Endothelial cell of umbilical vein (primary cell): ENCODE measurements around the gene MAN2B1.

Experiments
- EZH2 ChIP-seq: IDR thresholded peaks from 2 replicates; pipeline ENCODE4 v1.6.1; 2012; ENCODE audit warnings: borderline replicate concordance, low read depth, mild to moderate bottlenecking, moderate library complexity, low read length, inconsistent platforms; ENCODE audit not compliant: severe bottlenecking
- GATA2 ChIP-seq: IDR thresholded peaks from 2 replicates; pipeline ENCODE4 v1.7.0; 2011; ENCODE audit warnings: low read depth, mild to moderate bottlenecking, moderate library complexity, mixed read lengths, low read length; ENCODE audit not compliant: insufficient read length, insufficient read depth
- JUN ChIP-seq: IDR thresholded peaks from 2 replicates; pipeline ENCODE4 v1.6.1; 2011; ENCODE audit warnings: borderline replicate concordance, low read depth; ENCODE audit not compliant: insufficient read length, insufficient read depth
- MYC ChIP-seq: IDR thresholded peaks from one replicate; pipeline ENCODE4 v1.6.1; 2011; ENCODE audit warnings: mild to moderate bottlenecking, low read depth, low read length
- POLR2A ChIP-seq: IDR thresholded peaks from 2 replicates; pipeline ENCODE4 v1.6.1; 2012; ENCODE audit warnings: low read depth, mild to moderate bottlenecking, control low read depth, low read length
- POLR2AphosphoS5 ChIP-seq: IDR thresholded peaks from 2 replicates; pipeline ENCODE4 v1.6.1; 2012; ENCODE audit warnings: low read depth, mild to moderate bottlenecking, control low read depth, low read length, moderate library complexity; ENCODE audit not compliant: insufficient read depth
- TF ChIP-seq, protein P1 (sequence below), 2 donors: IDR thresholded peaks; 1 replicate in 1 of 2; 2 replicates in 1 of 2; pipeline ENCODE4 v1.5.1; 2011; ENCODE audit warnings: low read length in 2 of 2, mild to moderate bottlenecking in 2 of 2, moderate library complexity in 2 of 2, control low read depth in 1 of 2, inconsistent platforms in 1 of 2, low read depth in 1 of 2; ENCODE audit not compliant: insufficient read depth in 1 of 2; ENCODE audit errors: extremely low read depth in 1 of 2
- TF ChIP-seq, protein P2 (sequence below): IDR thresholded peaks from 2 replicates; pipeline ENCODE4 v1.6.1; 2011; ENCODE audit not compliant: insufficient read depth, insufficient read length

DNA sequence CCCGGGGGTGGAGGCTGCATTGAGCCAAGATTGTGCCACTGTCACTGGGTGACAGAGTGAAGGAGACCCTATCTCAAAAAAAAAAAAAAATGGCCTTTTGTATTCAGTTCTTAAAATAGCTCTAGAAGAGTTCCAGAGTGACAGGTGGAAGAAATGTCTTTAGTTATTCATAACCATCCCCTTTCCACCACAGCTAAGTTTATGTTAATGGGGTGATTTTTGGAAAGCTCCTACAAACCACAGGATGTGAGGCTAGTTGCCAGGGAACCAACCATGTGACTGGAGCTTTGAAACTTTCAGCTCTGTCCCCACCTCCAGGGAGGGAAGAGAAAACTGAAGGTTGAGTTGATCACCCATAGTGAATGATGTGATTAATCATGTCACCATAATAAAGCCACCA, 62.8 kb downstream of the MAN2B1 start:
- TF ChIP-seq, protein P1, sequence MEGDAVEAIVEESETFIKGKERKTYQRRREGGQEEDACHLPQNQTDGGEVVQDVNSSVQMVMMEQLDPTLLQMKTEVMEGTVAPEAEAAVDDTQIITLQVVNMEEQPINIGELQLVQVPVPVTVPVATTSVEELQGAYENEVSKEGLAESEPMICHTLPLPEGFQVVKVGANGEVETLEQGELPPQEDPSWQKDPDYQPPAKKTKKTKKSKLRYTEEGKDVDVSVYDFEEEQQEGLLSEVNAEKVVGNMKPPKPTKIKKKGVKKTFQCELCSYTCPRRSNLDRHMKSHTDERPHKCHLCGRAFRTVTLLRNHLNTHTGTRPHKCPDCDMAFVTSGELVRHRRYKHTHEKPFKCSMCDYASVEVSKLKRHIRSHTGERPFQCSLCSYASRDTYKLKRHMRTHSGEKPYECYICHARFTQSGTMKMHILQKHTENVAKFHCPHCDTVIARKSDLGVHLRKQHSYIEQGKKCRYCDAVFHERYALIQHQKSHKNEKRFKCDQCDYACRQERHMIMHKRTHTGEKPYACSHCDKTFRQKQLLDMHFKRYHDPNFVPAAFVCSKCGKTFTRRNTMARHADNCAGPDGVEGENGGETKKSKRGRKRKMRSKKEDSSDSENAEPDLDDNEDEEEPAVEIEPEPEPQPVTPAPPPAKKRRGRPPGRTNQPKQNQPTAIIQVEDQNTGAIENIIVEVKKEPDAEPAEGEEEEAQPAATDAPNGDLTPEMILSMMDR (IDR thresholded peaks at IDR 0.05; ENCODE audit: extremely low read depth in 1 of 2, insufficient read depth in 1 of 2, low read depth in 1 of 2, low read length in 2 of 2), result no peak
- no peak for TF ChIP-seq POLR2AphosphoS5
- no peak for TF ChIP-seq JUN
- no peak for TF ChIP-seq EZH2
- no peak for TF ChIP-seq POLR2A
- no peak for TF ChIP-seq MYC
- TF ChIP-seq, protein P2, sequence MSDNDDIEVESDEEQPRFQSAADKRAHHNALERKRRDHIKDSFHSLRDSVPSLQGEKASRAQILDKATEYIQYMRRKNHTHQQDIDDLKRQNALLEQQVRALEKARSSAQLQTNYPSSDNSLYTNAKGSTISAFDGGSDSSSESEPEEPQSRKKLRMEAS, result no peak
- TF ChIP-seq GATA2, result no peak
